H54 (cell line): Measurements from ENCODE around the gene SLC35A1.

Experiments
- DNase-seq: peaks from one replicate; pipeline ENCODE4 v3.0.0; 2011; ENCODE audit warnings: low spot score, mixed read lengths; ENCODE audit not compliant: insufficient read length
- FAIRE-seq: peaks from 3 replicates; lab custom pipeline; 2011; peaks lifted over from hg19 to GRCh38; lab: Jason Lieb, UNC
- POLR2A ChIP-seq: IDR thresholded peaks from 2 replicates; pipeline ENCODE4 v1.6.1; 2011; ENCODE audit warnings: low read depth, mild to moderate bottlenecking, low read length

Gene SLC35A1

DNA sequence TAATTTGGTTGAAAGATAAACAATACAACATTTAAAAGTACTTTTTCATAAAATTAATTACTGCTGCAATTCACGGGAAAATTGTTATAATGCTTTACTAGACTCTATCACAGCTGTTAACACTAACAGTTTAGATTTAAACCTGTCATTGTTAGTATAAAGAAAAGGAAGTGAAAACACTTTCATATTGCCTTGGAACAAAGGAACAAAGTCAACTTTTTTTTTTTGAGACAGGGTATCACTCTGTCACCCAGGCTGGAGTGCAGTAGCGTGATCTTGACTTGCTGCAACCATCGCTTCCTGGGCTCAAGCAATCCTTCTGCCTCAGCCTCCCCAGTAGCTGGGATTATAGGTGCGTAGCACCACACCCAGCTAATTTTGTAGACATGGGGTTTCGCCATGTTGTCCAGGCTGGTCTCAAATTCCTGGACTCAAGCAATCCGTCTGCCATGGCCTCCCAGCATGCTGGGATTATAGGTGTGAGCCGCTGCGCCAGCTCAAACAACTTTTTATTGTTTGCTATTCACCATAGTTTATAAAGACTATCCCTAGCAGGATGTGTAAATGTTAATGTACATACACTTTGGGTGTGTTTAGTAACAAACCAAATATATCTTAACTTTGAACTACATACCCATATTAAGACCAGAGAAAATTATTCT, 22.1 kb downstream of the SLC35A1 start:
- FAIRE-seq (no peak), DNase-seq (no peak)
- TF ChIP-seq POLR2A, result no peak

DNA sequence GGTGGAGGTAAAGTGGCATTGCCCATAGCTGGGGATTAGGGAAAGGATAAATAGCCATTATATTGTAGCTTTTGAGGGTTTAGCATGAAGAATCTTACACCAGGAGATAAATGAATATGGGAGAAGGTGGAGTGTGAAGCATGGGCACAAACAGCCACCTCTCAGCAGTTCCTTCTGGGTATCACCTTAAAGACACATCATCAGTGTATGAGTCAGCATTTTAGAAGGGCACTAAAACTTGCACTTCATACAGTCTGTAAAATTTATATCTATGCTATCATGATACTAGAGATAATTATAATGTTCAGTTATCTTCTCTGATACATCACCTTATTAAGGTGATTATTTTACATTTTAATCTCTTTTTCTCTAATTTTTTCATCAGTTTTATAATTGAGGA, 25.3 kb downstream of the SLC35A1 start:
- no peak for FAIRE-seq
- TF ChIP-seq POLR2A, result no peak
- peak; percentile 9 for DNase-seq

DNA sequence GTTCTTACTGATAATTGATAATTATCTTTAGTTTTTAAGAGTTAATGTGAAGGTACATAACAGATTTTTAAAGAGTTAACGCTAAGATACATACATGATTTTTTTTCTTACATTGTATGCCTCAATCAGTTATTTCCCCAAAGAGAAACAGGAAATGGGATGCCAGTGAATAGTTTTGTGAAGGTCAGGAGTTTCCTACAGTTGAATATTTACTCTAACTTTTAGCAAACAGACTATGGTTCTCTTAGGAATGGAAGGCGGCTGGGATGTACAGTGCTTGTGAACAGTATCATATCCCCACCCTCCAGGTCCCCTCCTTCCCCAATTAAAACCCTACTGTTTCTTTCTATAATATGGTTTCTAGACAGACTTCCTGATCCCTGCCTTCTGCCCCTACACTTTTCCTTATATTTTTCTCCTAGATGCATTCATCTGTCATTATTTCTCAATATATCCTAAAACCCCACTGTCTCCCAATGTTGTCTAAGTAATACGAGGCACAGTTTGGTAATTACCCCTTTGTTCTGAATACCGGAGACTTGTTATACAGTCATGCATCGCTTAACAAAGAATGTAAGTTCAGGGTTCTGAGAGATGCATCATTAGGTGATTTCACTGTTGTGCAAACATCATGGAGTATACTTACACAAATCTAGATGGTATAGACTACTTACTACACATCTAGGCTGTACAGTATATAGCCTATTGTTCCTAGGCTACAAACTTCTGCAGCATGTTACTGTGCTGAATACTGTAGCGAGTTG, 29.2 kb downstream of the SLC35A1 start:
- no peak for DNase-seq
- FAIRE-seq, result no peak
- TF ChIP-seq POLR2A, result no peak

DNA sequence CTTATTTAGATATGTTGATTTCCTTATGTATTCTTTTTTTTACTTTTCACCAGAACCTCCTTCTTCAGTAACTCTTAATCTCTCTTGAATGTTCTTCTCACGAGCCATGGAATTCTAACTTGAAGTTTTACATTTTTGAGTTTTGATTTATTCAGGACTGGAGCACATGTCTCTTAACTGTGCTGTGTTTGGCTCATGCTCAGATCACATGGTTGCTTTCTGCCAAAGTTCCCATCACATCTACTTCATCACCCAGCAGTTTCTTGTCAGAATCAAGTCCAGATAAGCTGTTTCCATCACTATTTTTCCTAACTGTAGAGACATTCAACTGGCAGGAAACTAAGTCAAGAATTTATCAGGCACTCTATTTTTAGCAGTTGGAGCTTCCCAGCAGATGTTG, 31.7 kb downstream of the SLC35A1 start:
- no peak for FAIRE-seq
- no peak for DNase-seq
- TF ChIP-seq POLR2A, result no peak

DNA sequence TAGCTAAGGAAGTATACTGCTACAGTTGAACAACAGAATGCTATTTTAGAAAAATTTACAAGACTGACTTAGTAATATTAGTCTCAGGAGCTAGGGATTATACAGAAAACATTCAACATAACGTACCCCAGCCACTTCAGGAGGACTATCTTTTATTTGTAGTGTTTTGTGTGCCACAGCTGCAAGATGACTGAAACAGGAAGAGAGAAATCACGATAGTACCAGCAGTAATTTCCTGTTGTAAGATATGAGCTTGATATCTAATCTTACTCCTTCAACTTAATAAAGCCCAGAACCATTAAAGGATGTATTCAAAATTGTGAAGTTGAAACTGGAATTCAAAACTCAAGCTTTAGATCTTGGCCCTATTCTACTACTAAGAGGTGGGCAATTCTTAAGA, 42.1 kb downstream of the SLC35A1 start:
- DNase-seq (no peak), FAIRE-seq (no peak)
- TF ChIP-seq POLR2A, result no peak

DNA sequence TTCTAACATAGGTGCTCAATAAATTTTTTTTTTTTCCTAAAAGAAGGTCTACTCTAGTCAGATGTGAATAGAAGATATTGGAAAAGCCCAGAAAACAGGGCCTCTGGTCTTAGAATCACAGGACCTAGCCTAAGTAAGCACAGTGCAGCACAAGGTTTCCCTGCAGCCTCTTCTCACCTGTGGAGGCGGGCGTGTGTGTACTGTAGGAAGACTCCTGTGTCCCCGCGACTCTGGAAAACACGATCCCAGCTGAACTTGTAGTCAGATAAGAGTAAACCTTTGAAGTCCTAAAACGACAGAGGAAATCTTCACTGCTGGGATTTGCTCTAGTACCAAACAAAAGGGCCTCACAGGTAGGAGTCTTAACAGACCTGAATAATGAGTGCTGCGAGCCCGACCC, 45.7 kb downstream of the SLC35A1 start:
- FAIRE-seq, result no peak
- no peak for DNase-seq

DNA sequence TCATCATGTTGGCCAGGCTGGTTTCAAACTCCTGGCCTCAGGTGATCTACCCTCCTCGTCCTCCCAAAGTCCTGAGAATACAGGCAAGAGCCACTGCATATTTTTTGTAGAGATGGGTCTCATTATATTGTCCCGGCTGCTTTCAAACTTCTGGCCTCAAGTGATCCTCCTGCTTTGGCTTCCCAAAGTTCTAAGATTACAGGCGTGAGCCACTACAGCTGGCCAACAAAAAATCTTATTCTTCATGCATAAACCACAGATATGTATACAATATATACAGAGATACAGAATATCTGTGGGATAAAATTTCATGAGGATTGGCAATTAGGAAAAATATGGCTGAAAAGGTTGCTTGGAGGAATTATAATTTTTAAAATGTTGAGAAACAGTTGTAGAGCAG, 49.9 kb downstream of the SLC35A1 start:
- FAIRE-seq (no peak), DNase-seq (no peak)
- TF ChIP-seq POLR2A, result no peak

More for the DNA sequence above, 45.7 kb downstream of the SLC35A1 start:
- no peak for TF ChIP-seq POLR2A

DNA sequence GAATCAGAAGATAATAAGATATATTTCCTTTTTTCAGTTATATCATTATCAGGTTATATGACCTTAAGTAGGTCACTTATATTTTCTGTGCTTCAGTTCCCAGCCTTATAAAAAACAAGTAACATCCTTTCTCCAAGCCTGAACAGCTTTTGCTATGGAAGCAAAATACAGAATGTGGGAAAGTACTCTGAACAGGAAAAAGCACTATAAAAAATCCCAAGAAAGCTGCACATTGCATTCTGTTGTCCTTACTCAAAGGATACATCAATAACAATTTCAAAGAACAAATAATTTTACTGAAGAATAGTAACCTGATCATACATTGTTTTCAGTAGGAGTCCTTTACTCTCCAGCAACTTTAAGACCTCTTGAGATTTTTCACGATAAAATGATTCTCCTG, 56.4 kb downstream of the SLC35A1 start:
- TF ChIP-seq POLR2A, result no peak
- DNase-seq (no peak), FAIRE-seq (no peak)

DNA sequence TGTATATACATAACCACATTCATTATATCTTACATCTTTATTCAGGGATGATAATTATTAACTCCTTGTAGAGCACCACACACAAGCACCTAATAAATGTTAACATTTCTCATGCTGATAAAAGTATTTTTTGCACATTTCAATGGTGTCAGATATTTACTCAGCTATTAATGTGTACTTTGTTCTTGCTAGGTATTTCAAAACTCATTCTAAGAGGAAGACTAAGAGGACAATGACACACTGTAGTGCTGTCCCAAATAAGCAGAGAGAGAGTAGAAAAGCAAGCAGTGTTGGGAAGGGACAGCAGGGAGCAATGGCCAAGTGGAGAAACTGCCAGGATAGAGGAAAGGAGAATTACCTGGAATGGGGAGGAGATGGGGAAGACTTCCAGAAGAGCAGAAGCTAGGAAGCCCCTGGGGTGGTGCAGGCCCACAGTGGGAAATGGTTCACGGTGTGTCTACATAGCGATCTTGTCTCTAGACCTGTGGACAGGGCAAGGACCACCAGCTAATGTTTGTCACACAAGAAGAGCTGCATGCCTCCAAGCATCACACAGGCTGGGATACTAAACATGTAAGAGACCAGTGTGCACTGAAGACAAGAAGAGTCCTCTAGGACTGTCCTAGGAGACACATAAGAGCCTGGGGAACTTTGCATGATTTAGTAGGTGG, 61.7 kb downstream of the SLC35A1 start:
- DNase-seq (no peak), FAIRE-seq (no peak)
- no peak for TF ChIP-seq POLR2A

DNA sequence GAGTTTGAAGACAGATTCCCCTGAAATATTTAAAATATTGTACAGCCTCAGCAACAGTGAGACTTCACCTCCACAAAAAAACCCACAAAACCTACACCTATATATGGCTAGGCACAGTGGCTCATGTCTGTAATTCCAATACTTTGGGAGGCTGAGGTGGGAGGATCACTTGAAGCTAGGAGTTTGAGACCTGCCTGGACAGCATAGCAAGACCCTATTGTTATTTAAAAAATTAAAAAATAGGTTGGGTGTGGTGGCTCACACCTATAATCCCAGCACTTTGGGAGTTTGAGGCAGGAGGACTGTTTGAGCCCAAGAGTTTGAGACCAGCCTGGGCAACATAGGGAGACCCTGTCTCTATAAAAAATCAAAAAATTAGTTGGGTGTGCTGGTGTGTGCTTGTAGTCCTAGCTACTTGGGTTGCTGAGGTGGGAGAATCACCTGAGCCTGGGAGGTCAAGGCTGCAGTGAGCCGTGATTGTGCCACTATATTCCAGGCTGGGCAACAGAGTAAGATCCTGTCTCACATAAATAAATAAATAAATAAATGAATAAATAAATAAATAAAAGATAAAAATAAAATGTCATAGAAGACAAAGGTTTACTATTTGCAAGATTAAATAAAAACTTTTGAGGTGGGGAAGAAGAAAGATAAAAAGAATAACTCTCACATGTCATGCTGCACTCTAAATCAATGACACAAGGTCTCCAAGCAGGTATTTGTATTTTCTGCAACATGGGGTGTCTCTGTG, 65.9 kb downstream of the SLC35A1 start:
- TF ChIP-seq POLR2A, result no peak

DNA sequence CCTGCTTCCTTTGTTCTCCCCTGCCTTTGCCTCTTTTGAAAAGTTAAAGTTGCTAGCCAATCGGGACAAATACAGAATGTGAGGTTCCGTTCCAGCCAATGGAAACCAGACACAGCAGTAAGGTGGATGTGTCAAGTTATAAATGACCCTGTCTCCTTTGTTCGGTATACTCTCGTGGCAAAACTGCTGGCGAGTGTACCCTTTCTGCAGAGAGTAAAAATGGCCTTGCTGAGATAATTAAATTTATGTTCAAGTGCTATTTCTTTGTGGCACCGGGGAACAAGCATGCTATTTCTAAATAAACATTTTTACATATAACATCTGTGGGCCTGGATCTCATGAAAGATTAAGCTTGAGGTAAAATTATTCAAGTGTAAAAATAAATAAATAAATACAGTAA, 66.8 kb downstream of the SLC35A1 start:
- TF ChIP-seq POLR2A, result no peak
- FAIRE-seq (no peak), DNase-seq (no peak)

More for the DNA sequence above, 65.9 kb downstream of the SLC35A1 start:
- no peak for FAIRE-seq
- DNase-seq, result no peak

DNA sequence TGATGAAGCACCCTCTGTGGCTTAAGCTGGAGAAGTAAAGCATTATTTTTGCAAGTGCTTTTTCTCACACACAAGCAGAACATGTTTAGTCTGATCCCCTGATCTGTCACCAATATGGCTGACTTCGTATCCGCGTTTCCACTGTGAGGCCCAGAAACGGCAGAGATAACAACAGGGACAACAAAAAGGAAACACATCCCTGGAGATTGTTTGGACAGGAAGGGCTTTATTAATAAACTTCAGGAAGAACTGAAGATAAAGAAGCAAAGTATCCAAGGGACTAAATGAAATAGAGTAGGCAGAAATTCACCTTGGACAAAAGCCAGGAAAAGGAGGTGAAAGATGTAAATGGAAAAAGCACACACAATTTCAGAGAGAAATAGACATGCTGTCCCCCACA, 67.8 kb downstream of the SLC35A1 start:
- DNase-seq (no peak), FAIRE-seq (no peak)
- no peak for TF ChIP-seq POLR2A

DNA sequence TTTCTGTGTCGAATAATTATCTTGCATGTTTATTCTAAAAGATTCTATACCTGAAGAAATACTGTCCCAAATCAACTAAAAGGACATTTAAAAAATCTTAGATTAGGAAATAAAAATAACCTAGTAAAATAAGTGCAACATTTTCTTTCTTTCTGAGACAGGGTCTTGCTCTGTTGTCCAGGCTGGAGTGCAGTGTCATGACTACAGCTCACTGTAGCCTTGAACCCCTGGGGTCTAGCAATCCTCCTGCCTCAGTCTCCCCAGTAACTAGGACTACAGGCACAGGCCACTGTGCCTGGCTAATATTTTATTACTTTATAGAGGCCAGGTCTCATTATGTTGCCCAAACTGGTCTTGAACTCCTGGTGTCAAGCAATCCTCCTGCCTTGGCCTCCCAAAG, 68.3 kb downstream of the SLC35A1 start:
- DNase-seq (no peak), FAIRE-seq (no peak)
- TF ChIP-seq POLR2A, result no peak

DNA sequence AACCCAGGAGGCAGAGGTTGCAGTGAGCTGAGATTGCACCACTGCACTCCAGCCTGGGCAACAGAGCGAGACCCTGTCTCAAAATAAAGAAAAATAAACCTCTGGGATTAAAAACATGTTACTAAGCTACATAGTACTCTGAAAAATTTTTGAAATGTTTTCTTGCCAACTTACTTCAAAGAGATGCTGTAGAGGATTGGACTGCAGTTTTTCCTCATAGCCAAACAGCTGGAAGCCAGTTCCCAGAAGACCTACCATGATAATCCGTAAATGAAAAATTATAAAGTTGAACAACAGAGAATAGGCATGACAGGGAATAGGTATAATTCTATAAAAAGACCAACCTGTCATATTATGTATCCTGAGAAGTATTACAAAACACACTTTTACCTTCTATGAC, 69.0 kb downstream of the SLC35A1 start:
- FAIRE-seq (no peak), DNase-seq (no peak)
- no peak for TF ChIP-seq POLR2A
